ENCODE data around the gene TMEM108.

DNA sequence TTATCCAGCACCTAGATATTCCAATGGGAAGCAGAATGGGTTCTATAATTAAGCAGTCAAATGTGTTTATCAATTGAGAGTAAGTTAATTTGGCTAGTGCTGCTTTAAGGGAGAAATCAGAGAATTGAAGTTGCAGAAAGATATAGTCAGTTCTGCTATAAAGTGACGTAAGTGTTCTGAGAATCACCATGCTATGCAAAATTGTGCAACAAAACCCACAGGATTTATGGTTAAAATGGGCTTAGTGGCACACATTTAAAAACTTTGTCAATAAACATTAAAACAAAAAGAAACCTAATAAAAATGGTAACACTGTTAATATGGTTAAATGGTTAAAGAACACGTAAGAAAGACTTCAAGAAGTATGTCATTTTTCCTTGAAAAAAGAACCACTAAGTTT lies 74.5 kb downstream of the TMEM108 start:
- TF ChIP-seq GATA2 (IDR thresholded peaks at IDR 0.05; ENCODE audit: low read depth, low read length) (no peak), GATA3 (IDR thresholded peaks at IDR 0.05; ENCODE audit: low read depth, low read length) (no peak)

All from SH-SY5Y (cell line).